Activated CD4-positive, alpha-beta T cell treated with anti-CD3 and anti-CD28 coated beads, Interleukin-2, amount 10 ng/mL, durations not matched to agents 24 days and 14 days (primary cell): ENCODE results near the gene DENND4C. TPM values are rescaled to one million over a fixed set of nuclear protein-coding genes. Genes with fewer than 3 reads are reported as not detected.

ENCODE experiments used
- DNase-seq: peaks from one replicate; pipeline ENCODE4 v3.0.0; 2022
- H3K27ac Mint-ChIP-seq: one replicate; pipeline ENCODE4 v1.8.0; 2022; ENCODE audit warnings: mild to moderate bottlenecking, mixed read lengths
- H3K27me3 Mint-ChIP-seq: one replicate; pipeline ENCODE4 v1.8.0; 2022; ENCODE audit warnings: mixed read lengths
- H3K36me3 Mint-ChIP-seq: one replicate; pipeline ENCODE4 v1.8.0; 2022; ENCODE audit warnings: low read depth, mild to moderate bottlenecking, mixed read lengths
- H3K4me1 Mint-ChIP-seq: one replicate; pipeline ENCODE4 v1.8.0; 2021; ENCODE audit warnings: mixed read lengths
- H3K4me3 Mint-ChIP-seq: one replicate; pipeline ENCODE4 v1.8.0; 2022; ENCODE audit warnings: mild to moderate bottlenecking, moderate library complexity, mixed read lengths
- H3K9me3 Mint-ChIP-seq: one replicate; pipeline ENCODE4 v1.8.0; 2021; ENCODE audit warnings: mixed read lengths
- intact Hi-C: fragments of 100-400 bp; cut with micrococcal nuclease; formaldehyde crosslinking; loops from one replicate; pipeline ENCODE4 v1.15.1; 2023
- total RNA-seq: library from RNA; stranded (reverse); gene quantifications from 2 replicates; pipeline ENCODE4 v1.2.3, GENCODE V29; 2022

The DENND4C gene
- total RNA-seq, 1 donor from 2014 or later: 13.6 TPM

DNA sequence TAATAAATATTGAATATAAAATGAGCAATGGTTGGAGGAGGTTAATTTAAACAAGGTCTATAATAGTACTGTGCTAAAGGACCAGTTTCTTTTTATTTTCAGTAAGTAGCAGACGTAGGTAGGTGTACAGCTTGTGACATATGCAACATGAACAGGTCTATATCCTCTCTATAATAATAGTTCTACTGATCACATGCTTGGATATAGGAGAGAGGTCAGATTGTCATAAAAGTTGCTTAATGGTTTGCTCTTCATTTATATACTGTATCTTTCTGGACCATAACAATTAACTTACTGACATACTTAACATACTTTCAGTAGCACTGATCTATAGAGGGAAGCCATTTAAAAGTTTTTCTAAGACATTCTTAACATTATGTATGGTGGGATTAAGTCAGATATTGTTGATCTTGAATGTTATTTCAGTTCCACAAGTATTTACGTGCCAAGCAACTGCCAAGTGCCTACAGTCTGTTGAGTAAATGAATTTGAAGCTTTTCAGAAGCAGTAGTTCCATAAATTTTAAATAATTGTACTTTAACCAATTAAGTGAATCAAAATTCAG is 68.0 kb downstream of the DENND4C start:
- no peaks in the 10 kb centered on the region for H3K9me3 Mint-ChIP-seq
- H3K4me3 Mint-ChIP-seq: no peak overlapping the region
- H3K27me3 Mint-ChIP-seq: no peaks in the 10 kb centered on the region
- intact Hi-C loops: no loop called here
- peaks cover 2% of the 10 kb centered on the region for H3K4me1 Mint-ChIP-seq
- peaks cover 33% of the 10 kb centered on the region for H3K36me3 Mint-ChIP-seq
- no peak for DNase-seq
- no peak overlapping the region for H3K27ac Mint-ChIP-seq

DNA sequence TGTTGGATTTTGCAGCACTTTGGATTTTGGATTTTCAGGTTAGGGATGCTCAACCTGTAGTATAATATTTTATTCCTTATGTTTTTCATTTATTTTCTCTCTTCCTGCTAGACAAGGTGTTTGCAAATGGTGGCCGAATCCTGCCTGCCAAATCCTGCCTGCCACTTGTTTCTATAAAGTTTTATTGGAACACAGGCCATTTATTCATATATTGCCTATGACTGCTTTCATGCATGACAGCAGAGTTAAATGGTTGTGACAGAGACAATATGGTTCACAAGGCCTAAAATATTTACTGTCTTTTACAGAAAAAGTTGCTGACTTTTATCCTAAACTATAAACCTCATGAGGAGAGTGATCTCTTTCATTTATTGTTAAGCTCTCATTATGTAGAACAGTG is 72.7 kb downstream of the DENND4C start:
- intact Hi-C loops: no loop called here
- no peaks in the 10 kb centered on the region for H3K9me3 Mint-ChIP-seq
- no peak overlapping the region for H3K27ac Mint-ChIP-seq
- no peaks in the 10 kb centered on the region for H3K4me1 Mint-ChIP-seq
- peaks cover 27% of the 10 kb centered on the region for H3K36me3 Mint-ChIP-seq
- no peak for DNase-seq
- H3K4me3 Mint-ChIP-seq: no peak overlapping the region
- no peaks in the 10 kb centered on the region for H3K27me3 Mint-ChIP-seq

DNA sequence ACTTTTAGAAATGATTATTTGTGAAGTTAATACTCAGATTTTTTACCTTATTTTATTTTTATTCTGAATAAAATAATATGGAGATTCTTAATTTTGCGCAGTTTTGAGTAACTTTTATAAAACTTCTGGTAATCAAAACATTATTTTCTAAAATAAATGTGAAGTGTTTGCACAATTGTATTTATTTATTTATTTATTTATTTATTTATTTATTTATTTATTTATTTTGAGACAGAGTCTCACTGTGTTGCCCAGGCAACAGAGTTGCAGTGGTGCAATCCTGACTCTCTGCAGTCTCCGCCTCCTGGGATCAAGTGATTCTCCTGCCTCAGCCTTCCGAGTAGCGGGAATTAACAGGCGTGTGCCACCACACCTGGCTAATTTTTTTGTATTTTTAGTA is 76.1 kb downstream of the DENND4C start:
- intact Hi-C loops: no loop called here

DNA sequence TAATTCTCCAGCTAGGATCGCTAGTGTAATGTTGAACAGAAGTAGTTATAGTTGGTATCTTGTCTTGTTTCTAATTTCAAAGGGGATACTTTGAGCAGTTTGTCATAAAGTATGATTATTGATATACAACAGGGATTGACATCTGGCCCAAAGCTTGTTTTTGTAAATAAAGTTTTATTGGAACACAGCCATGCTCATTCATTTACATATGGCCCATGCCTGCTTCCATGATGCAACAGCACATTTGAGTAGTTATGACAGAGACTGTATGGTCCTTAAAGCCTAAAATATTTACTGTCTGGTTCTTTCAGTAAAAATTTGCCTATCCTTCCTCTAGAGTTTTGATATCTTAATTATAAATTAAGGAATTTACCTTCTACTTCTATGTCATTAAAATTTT is 79.8 kb downstream of the DENND4C start:
- H3K36me3 Mint-ChIP-seq: peaks cover 13% of the 10 kb centered on the region
- no peaks in the 10 kb centered on the region for H3K4me1 Mint-ChIP-seq
- no peak for DNase-seq
- no peaks in the 10 kb centered on the region for H3K27me3 Mint-ChIP-seq
- H3K4me3 Mint-ChIP-seq: no peak overlapping the region
- intact Hi-C loops: no loop called here
- no peaks in the 10 kb centered on the region for H3K9me3 Mint-ChIP-seq
- no peak overlapping the region for H3K27ac Mint-ChIP-seq

More for the DNA sequence above, 76.1 kb downstream of the DENND4C start:
- Mint-ChIP-seq H3K36me3 (peaks cover 21% of the 10 kb centered on the region), H3K27ac (no peak overlapping the region), H3K4me3 (no peak overlapping the region), H3K27me3 (no peaks in the 10 kb centered on the region), H3K9me3 (no peaks in the 10 kb centered on the region), H3K4me1 (no peaks in the 10 kb centered on the region)
- no peak for DNase-seq

DNA sequence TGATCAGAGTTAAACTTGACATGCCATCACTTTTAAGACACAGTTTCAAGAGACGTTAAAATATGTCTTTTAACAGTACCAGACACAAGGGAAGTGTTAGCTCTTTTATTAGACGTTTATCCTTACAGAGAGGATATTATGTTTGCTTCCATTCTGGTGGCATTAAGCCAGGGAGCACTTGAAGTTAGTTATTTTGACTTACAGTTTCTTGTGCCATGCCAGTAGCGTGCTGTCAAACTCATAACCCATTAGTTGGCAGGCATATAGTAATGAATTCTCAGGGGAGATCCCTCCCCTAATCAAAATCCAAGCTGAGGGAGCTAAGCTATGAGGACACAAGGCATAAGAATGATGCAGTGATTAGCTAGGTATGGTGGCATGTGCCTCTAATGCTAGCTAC is 83.1 kb downstream of the DENND4C start:
- no peaks in the 10 kb centered on the region for H3K9me3 Mint-ChIP-seq
- H3K4me1 Mint-ChIP-seq: no peaks in the 10 kb centered on the region
- intact Hi-C loops: no loop called here
- H3K36me3 Mint-ChIP-seq: peaks cover 10% of the 10 kb centered on the region
- no peaks in the 10 kb centered on the region for H3K27me3 Mint-ChIP-seq
- H3K4me3 Mint-ChIP-seq: no peak overlapping the region
- no peak for DNase-seq
- no peak overlapping the region for H3K27ac Mint-ChIP-seq

DNA sequence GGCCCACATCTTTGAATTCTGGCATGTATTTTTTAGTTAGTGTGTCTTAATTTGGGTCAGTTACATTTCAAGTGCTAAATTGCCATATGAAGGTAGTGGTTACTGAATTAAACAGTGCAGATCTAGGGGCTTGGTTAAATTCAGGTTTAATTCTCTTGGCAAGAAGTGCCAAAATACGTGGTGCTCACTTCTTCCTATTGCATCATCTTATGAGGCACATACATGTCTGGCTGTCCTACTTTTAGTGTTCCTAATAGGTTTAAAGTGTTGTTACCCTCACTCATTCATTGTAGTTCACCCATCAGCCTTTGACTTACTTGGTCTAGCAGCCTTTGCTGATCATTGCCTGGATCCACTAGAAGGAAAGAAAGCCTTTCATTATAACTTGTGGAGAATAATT is 90.0 kb downstream of the DENND4C start:
- H3K36me3 Mint-ChIP-seq: peaks cover 22% of the 10 kb centered on the region

DNA sequence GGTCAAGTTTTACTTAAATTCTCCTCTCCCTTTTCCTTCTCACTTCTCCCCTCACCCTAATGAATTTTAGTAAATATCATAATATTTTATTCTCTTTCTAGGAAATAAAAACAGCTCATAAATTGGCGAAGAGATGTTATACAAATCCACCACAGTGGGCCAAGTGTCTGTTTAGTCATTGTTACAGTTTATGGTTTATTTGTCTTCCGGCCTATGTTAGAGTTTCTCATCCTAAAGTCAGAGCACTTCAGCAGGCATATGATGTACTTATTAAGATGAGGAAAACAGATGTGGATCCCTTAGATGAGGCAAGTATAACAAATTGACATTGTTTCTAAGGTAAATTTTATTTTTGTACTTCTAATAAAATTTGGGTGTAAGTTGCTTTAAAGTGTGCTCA is 101.4 kb downstream of the DENND4C start:
- no peak overlapping the region for H3K4me3 Mint-ChIP-seq
- no peak overlapping the region for H3K27ac Mint-ChIP-seq
- intact Hi-C loops: no loop called here
- no peaks in the 10 kb centered on the region for H3K9me3 Mint-ChIP-seq
- H3K4me1 Mint-ChIP-seq: no peaks in the 10 kb centered on the region
- H3K27me3 Mint-ChIP-seq: no peaks in the 10 kb centered on the region
- peaks cover 22% of the 10 kb centered on the region for H3K36me3 Mint-ChIP-seq
- DNase-seq: no peak

More for the DNA sequence above, 90.0 kb downstream of the DENND4C start:
- Mint-ChIP-seq H3K4me1 (peaks cover 3% of the 10 kb centered on the region), H3K27ac (no peak overlapping the region), H3K4me3 (no peak overlapping the region), H3K9me3 (no peaks in the 10 kb centered on the region), H3K27me3 (no peaks in the 10 kb centered on the region)
- no peak for DNase-seq
- intact Hi-C loops: no loop called here

DNA sequence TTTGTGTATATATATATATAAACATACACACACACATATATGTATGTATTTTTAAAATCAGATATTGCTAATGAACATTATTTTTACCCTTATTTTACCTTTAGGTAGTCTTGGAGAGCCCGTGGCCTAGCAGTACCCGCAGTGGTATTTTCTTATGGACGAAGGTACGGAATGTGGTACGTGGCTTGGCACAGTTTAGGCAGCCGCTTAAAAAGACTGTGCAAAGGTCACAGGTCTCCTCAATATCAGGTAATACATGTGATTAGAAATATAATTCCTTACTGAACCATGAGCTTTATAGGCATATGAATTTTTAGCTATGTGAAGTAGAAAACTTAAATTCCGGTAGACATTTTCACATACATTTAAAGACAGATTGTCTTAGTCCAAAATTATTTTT is 105.7 kb downstream of the DENND4C start:
- no peaks in the 10 kb centered on the region for H3K4me1 Mint-ChIP-seq
- H3K27me3 Mint-ChIP-seq: no peaks in the 10 kb centered on the region
- no peaks in the 10 kb centered on the region for H3K9me3 Mint-ChIP-seq
- H3K4me3 Mint-ChIP-seq: no peak overlapping the region
- DNase-seq: no peak
- intact Hi-C loops: loop anchor here (5.0 kb wide), 1 partner anchor 49 kb away; no protein-coding TSS in a partner anchor
- H3K27ac Mint-ChIP-seq: no peak overlapping the region
- peaks cover 31% of the 10 kb centered on the region for H3K36me3 Mint-ChIP-seq

DNA sequence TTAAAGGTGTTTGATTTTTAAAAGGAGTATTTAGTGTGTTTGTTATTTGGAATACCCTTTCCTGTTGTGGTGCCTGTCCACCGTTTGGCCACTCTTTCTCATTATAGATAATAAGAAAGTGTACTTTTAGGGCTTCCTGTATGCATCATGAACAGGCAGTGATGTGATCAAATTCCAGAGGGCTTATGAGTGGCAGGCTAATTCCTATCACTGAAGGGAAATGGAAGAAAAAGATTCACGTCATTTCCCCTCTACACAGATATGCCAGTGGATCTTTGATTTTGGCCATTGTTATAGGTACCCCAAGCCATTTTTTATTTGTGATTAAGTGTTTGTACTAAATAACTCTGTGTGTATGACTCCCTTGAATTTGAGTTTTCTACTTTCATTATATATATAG is 112.5 kb downstream of the DENND4C start:
- Mint-ChIP-seq H3K4me1 (no peaks in the 10 kb centered on the region), H3K4me3 (no peak overlapping the region), H3K27ac (no peak overlapping the region), H3K9me3 (no peaks in the 10 kb centered on the region), H3K36me3 (peaks cover 29% of the 10 kb centered on the region), H3K27me3 (no peaks in the 10 kb centered on the region)
- intact Hi-C loops: no loop called here
- DNase-seq: no peak

DNA sequence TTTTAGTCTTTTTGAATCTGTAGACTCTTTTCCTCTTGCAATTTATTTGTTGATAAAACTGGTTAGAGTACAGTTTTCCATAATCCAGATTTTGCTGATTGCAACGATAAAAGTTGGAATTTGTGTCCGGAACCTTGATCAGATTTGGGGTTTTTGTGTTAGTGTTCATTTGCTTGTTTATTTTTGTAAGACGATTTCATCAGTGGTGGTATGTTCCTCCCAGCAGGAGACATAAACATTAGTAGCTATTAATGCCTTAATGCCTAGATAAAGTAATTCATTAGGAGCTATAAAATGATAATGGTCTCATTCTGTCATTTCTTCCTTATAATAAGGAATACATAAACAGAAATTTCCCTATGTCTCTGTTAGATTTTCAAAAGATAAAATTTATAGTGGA is 128.2 kb downstream of the DENND4C start:
- no peak overlapping the region for H3K27ac Mint-ChIP-seq
- H3K4me1 Mint-ChIP-seq: no peaks in the 10 kb centered on the region
- H3K9me3 Mint-ChIP-seq: no peaks in the 10 kb centered on the region
- intact Hi-C loops: no loop called here
- no peak overlapping the region for H3K4me3 Mint-ChIP-seq
- H3K27me3 Mint-ChIP-seq: no peaks in the 10 kb centered on the region
- peaks cover 36% of the 10 kb centered on the region for H3K36me3 Mint-ChIP-seq
- no peak for DNase-seq

DNA sequence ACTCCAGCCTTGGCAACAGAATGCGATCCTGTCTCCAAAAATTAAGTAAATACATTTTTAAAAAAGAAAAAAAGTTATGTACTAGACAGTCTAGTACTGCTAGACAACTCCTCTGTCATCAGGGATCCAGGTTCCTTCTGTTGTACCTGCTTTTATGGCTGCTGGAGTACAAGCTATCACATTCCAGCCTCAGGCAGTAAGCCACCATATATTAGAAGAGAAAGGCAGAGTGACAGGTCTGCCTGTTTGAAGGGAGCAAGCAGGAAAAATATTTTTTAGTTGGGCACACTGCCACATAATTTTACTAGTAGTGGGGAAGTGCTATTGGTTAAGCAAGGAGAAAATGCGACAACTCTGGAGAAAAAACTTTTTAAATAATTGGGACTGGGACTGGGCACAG is 138.6 kb downstream of the DENND4C start:
- Mint-ChIP-seq H3K27me3 (no peaks in the 10 kb centered on the region), H3K36me3 (peaks cover 33% of the 10 kb centered on the region), H3K9me3 (no peaks in the 10 kb centered on the region), H3K4me1 (peaks cover 1% of the 10 kb centered on the region), H3K27ac (no peak overlapping the region), H3K4me3 (no peak overlapping the region)
- intact Hi-C loops: no loop called here
- no peak for DNase-seq

DNA sequence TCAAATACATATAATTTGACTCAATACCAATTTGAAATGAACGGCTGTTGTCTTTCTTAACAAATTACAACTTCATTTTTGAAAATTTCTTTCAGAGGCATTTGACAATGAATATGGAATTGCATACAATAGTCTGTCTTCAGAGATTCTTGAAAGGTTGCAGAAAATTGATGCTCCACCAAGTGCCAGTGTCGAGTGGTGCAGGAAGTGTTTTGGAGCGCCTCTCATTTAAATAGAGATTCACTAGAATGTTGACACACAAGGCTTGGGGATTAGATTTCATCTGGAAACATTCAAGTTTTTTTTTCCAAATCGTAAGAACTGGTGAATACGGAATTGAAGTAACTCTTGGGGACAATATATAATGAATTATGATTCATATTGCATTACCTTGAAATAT is 141.4 kb downstream of the DENND4C start:
- Mint-ChIP-seq H3K27me3 (no peaks in the 10 kb centered on the region), H3K4me1 (peaks cover 13% of the 10 kb centered on the region), H3K4me3 (no peak overlapping the region), H3K27ac (no peak overlapping the region), H3K9me3 (no peaks in the 10 kb centered on the region), H3K36me3 (peaks cover 46% of the 10 kb centered on the region)
- DNase-seq: no peak
- intact Hi-C loops: no loop called here

DNA sequence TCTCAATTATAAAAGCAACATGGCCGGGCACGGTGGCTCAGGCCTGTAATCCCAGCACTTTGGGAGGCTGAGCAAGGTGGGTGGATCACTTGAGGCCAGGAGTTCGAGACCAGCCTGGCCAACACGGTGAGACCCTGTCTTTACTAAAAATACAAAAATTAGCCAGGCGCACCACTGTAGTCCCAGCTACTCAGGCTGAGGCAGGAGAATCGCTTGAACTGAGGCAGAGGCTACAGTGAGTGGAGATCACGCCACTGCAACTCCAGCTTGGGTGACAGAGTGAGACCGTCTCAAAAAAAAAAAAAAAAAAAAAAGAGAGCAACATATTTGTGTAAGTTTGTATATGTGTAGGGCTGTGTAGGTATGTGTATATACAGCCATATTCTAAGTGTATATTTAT is 142.1 kb downstream of the DENND4C start:
- peaks cover 50% of the 10 kb centered on the region for H3K36me3 Mint-ChIP-seq
- intact Hi-C loops: no loop called here

DNA sequence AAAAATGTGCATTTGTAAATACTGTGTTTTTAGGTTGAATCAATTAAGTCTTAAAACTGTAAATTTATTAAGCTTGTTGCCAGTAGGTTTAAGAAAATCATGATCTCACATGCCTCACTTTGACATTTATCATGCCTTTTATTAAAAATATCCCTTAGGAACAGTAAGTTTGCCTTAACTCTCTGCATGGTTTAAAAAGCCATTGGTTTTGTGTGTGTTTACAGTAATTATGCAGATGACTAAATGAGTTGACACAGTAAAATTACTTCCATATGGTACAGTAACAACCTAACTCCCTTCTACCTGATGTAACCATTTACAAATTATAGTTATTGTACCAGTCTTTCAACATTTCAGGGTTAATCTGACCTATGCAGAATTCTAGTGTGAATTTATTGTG is 143.0 kb downstream of the DENND4C start:
- Mint-ChIP-seq H3K27me3 (no peaks in the 10 kb centered on the region), H3K4me1 (peaks cover 27% of the 10 kb centered on the region), H3K27ac (peak overlapping the region; percentile 24), H3K4me3 (no peak overlapping the region), H3K9me3 (no peaks in the 10 kb centered on the region), H3K36me3 (peaks cover 53% of the 10 kb centered on the region)
- intact Hi-C loops: no loop called here
- DNase-seq: no peak

More for the DNA sequence above, 142.1 kb downstream of the DENND4C start:
- H3K27me3 Mint-ChIP-seq: no peaks in the 10 kb centered on the region
- no peaks in the 10 kb centered on the region for H3K9me3 Mint-ChIP-seq
- H3K4me3 Mint-ChIP-seq: no peak overlapping the region
- no peak overlapping the region for H3K27ac Mint-ChIP-seq
- DNase-seq: no peak
- H3K4me1 Mint-ChIP-seq: peaks cover 20% of the 10 kb centered on the region

DNA sequence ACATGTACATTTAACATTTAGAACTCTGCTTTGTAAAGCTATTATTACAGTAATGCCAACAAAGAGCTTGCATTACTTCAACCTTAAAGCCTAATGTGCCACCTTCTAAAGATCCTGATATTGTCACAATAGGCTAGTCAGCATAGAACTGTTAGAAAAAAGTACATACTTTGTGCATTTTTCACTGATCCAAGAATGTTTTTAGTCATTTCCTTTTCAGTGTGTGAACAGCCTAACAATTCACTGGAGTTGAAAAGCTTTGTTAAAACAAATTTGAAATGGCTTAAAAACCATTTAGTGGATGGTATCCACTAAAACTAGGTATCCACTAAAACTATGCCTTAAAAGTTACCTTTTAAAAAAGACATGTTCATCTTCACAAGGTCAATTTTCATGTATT is 145.0 kb downstream of the DENND4C start:
- peaks cover 35% of the 10 kb centered on the region for H3K4me1 Mint-ChIP-seq
- DNase-seq: no peak
- intact Hi-C loops: no loop called here
- no peak overlapping the region for H3K4me3 Mint-ChIP-seq
- H3K9me3 Mint-ChIP-seq: no peaks in the 10 kb centered on the region
- H3K27me3 Mint-ChIP-seq: no peaks in the 10 kb centered on the region
- H3K36me3 Mint-ChIP-seq: peaks cover 71% of the 10 kb centered on the region
- H3K27ac Mint-ChIP-seq: peak overlapping the region; percentile 30
